ENCODE measurements around the gene CNOT10.

The CNOT10 gene

GRCh38 chr3:32818970-32819511, 134.1 kb downstream of the CNOT10 start:
- DNase-seq, result no peak

DNA sequence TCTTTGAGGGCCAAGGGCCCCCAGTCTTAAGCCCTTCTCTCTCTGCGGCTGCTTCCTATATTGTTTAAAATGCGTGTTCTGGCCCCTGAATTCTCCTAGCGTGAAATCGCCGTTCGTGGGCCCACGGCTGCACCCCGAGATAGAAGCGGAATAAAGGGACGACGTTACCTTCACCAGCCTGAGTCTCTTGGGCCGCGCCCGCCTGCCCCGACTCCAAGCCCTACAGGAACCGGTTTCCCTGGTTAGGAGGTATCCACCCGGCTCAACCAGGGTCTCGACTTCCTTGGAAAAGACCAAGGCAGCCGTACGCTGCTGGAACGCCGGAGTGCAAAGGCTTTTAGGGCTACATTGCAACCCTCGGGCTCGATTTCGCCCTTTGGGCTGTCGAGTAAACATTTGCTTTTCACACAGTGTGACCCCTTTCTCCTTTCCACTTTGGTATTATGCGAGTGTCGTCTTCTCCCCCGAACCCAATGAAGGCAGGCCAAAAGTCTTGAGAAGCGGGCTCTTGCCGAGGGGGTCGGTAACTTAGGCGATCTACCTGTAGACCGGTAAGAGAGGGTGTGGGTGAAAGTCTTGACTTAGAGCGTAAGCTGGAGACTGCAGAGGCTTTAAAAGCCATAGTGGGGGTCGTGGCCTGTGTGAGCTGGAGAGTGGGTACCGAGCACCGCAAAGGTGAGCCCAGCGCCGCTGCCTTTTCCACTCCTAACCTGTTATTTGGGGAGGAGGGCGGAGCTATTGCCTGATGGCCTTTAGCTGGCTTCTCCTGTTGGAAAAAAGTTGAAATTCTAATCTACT, 134.8 kb downstream of the CNOT10 start:
- no peak for DNase-seq

GRCh38 chr3:32820430-32820829, 135.4 kb downstream of the CNOT10 start:
- no peak for DNase-seq

DNA sequence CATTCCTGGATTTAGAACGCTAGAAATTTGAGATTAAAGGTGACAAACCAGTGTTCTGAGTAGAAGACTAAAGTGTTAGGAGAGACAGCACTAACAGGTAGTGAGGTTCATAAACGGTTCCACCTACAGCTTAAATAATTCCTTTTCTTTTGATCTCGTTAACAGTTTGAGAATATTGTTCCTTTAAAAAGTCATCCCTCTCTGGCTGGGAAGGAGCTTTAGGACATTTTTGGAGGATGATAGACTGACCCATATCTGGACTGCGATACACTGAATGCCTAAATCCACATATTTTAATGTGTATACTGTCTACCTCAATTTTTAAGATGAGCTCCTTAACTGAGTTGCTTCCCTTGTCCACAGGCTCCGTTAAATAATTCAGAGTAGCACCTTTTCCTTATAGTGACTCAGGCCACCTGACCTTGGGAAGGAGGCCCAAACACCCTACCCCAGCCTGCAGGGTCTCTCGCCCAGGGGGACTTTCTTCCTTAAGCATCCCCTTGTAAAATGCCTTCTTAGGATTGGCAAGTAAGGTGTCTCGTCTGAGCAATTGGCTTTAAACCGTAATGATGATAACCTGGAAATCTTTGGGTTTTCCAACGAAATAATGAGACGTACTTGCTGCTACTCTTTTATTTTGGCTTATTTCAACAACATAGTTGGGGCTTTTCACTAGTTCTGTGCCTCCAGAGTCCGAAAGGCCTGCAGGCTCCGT, 136.1 kb downstream of the CNOT10 start:
- DNase-seq, result no peak

DNA sequence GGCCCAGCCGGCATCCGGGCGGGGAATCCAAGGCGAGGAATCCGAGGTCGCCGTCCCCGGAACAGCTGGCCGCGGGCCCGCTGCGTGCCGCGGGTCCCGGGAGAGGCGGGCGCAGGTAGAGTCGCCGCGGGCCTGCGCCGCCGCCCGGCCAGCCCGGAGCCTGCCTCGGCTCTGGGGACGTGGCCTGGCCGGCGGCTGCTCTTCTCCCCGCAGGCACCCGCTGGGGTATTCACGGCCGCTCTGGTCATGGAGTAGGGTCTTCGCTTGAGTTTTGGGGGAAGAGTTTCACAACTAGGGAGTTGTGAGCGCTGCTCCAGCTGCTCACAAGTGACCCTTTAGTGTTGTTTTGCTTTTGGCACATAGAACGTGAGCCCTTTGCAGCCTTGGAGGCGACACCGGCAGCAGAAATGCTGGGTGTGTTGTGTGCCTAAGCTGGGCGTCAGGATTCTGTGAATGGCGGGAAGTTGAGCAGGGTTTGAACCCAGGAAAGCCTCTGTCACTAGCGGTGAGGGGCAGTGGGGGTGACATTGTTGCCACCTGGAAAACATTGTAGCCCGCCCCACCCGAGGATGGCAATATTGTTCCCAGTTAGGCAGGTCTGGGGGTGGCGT, 136.8 kb downstream of the CNOT10 start:
- DNase-seq, result no peak

DNA sequence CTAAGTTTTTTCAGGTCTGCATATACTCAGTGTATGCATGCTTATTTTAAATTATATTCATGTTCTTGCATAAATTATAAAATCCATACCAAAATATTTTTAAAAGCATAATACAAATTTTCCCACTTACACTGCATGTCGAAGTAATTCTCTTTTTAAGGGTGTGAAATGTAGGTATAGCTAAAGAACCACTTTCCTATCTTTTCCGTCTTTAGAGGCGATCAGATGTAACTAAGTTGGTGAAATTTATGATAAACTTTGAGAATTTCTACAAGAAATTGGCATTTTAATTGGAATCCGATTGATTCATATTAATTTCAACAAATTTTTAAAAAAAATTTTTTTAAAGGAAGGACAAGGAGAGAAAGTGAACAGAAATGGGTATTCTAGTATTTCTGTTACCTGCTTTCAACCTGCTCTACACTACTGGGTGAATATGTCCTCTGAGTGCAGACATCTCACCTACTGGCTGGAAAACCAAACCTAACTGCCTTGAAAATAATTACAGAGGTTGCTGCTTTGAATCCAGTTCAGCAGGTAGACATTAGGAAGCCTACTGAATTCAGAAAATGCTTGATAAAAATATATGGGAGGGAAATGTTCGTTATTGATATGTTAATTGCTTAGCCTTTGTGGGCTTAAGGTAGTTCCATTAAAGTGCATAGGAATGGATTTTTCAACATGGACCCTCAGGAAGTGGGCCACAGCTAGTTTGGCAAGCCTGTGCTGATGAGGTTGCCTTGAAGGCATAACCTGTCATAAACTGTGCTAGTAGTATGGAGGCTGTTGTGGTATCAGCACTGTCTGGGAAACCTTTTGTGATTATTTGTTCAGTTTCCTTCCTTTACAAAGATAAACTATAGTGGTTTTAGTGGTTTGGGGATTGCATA, 137.9 kb downstream of the CNOT10 start:
- no peak for DNase-seq

Measured in CD4-positive, alpha-beta T cell treated with Interferon gamma for 1 hour (primary cell).